HG03045 (cell line): Measurements from ENCODE around the gene ADAMTS10.
A peak's percentile ranks its signal among the peaks of the same experiment; 100 is the strongest.
"Not testable (repeated sequence)": the region's sequence is repeated elsewhere in the genome, so short reads cannot be mapped to it uniquely, and the experiment has no call there.

Source experiments
- ATAC-seq: cut with Tn5 transposase; IDR thresholded peaks from one replicate; pipeline ENCODE4 v1.9.1; 2021; ENCODE audit warnings: mild to moderate bottlenecking, moderate library complexity; ENCODE audit not compliant: unreplicated experiment

The ADAMTS10 gene

DNA sequence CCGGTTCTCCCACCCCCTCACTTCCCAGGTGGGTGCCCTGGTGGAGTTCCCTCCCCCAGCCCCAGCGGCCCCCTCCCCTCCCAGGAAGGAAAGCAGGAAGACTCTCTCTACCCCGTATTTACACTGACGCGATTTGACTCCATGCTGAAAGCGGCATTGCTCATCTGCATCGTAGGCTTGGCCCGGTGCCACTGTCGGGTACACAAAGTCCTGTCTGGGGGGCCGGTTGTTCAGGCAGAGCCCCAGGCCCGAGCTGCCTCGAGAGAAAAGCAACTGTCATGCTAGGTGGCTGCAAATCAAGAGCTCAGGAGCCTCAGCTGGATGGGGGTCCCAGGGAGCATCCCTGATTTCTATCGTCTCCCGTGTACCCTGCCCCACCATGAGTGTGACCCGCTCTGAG, 14.9 kb downstream of the ADAMTS10 start:
- ATAC-seq = no peak

GRCh38 chr19:8593931-8594330, 16.6 kb downstream of the ADAMTS10 start:
- no peak for ATAC-seq

DNA sequence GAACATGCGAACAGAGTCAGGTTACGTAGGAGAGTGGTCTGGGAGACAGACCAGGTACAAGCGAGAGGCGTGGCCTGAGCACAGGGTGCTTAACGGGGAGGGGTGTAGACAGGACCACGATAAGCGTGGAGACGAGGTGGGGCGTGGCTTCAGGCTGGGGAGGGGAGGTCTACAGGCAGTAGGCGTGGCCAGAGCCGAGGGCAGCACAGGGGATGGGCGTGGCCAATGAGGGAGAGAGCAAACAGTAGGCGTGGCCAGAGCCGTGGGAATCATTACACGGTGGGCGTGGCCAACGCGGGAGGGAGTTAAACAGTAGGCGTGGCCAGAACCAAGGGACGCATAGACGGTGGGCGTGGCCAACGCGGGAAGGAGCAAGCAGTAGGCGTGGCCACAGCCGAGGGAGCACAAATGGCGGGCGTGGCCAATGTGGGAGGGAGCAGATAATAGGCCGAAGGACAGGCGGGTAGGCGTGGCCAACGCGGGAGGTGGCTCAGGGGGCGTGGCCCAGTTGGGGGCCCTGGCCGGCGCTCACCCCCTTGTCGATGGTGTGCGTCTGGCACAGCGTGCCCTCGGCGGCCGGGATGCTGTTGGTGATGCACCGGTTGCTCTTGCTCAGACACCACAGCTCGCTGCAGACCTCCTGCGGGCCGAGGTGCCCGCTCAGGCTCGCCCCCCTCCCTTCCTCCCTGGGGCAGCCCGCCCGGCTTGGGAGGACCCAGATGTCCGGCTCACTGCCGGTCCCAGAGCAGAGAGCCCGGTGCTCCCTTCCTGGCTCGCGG, 18.1 kb downstream of the ADAMTS10 start:
- no peak for ATAC-seq

GRCh38 chr19:8589177-8589714, 21.3 kb downstream of the ADAMTS10 start:
- no peak for ATAC-seq

- no peak for ATAC-seq
Measured at GRCh38 chr19:8585894-8586750, 24.4 kb downstream of the ADAMTS10 start.

GRCh38 chr19:8584965-8585893, 25.3 kb downstream of the ADAMTS10 start:
- no peak for ATAC-seq

DNA sequence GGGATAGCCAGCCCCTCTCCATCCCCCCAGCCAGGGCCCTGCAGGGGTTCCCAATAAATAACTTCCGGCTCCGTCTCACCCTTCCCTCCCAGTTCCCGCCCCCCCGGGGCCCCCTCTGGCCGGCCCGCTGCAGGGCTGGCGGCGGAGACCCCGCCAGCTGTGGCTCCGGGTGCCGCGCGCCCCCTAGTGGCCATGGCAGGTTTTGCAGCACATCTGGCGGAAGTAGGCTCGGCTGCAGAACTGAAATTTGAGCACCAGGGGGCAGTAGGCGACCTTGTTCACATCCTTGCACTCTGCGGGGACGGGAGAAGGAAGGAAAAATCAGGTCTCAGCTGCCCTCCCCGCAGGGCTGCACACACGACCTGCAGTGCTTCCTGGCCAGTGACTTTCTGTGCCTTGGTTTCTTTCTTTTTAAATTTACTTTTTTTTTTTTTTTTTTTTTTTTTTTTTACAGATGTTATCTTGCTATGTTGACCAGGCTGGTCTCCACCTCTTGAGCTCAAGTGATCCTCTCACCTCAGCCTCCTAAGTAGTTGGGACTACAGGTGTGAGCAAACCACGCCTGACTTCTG, 29.7 kb downstream of the ADAMTS10 start:
- no peak for ATAC-seq

GRCh38 chr19:8578642-8579265, 31.8 kb downstream of the ADAMTS10 start:
- ATAC-seq = no peak

DNA sequence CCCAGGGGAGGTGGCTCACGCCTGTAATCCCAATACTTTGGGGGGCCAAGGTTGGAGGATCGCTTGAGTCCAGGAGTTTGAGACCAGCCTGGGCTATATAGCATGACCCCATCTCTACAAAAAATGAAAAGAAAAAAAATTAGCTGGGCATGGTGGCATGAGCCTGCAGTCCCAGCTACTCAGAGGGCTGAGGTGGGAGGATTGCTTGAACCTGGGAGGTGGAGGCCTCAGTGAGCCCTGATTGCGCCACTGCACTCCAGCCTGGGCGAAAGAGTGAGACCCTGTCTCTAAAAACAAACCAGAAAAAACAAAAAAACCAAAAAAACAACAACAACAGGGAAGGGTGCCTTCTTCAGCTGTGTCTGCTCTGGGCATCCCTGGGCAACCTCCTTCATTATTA, 32.8 kb downstream of the ADAMTS10 start:
- no peak for ATAC-seq

DNA sequence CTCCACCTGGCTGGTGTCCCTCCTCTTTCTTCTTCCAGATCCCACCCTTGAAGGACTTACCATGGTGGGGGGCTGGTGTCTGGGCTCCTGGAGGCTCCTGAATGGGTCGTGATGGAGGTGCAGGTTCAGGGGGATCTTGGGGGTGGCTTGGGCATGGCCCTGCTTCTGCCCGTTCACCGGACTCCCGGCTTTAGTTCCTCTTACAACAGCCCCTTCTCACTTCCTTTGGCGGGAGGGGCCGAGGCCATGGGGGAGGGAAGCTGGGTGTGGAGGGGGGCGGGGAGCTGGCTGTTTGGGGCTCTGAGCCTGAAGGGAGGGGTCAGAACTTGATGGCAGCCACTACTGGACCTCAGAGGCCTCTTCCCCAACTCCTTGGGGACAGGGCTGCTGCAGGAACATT, 33.3 kb downstream of the ADAMTS10 start, which contains the start of gene MYO1F:
MYO1F (minus strand) TSS at position 196 of the 400 bp plus-strand sequence; CDS start at position 63, 133 bp downstream.
- ATAC-seq = no peak

DNA sequence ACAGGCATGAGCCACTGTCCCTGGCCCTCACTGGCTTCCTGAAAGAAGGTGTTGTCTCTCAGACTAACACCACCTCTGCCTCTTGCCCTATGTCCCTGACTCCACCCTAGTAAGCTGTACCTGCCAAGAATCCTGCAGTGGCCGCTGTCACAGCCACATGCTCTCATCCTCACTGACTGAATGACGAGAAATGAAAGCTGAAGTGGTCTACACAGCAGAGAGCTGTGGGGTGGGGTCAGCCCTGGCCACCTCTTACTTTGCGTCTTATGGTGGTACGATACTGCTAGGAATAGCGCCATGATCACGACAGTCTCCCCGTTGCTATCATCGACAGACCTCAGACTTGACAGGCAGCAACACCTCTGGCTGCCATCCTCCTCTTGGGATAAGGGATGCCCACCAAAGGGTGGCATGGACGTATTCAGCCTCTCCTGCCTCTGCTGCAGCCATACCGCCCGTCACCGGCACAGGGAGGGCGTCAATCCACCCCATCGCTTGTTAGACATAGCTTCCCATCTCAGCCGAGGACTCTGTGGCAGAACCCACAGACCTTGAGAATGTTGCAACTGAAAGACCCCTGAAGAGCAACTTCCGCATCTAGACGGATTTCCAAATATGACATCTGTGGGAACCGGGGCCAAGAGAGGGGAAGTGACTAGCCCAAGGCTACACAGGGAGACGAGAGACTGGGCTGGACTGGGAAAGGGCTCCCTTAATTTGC, 34.1 kb downstream of the ADAMTS10 start:
- no peak for ATAC-seq

DNA sequence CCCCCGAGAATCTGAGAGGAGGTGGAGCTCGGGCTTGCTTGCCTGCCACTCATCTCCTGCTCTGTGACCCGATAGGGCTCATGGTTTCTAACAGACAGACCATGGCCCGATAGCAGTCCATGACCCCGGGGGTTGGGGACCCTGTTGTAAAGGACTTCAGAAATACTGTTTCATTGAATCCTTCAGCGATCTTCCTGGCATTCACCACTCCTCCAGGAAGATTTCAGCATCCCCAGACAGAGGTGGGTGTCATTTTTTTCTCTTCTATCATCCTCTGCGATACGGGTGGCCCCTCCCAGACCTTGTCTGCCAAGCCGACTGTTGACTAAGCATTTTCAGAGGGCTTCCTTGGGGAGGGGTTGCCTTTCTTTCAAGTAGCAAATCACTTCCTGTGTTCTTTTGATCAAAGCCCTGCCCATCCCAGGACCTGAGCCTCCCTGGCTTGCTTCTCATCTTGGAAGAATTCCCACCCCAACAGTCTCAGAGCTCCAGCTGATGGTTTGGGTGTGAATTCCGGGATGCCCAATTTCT, 35.0 kb downstream of the ADAMTS10 start:
- no peak for ATAC-seq

DNA sequence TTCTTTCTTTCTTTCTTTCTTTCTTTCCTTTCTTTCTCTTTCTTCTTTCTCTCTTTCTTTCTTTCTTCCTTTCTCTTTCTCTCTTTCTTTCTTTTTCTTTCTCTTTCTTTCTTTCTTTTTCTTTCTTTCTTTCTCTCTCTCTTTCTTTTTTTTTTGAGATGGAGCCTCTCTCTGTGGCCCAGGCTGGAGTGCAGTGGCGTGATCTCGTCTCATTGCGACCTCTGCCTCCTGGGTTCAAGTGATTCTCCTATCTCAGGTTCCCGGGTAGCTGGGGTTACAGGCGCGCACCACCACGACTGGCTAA, 35.9 kb downstream of the ADAMTS10 start:
- ATAC-seq = not testable (repeated sequence)

- ATAC-seq = no peak
Measured at GRCh38 chr19:8573316-8573715, 37.2 kb downstream of the ADAMTS10 start.

DNA sequence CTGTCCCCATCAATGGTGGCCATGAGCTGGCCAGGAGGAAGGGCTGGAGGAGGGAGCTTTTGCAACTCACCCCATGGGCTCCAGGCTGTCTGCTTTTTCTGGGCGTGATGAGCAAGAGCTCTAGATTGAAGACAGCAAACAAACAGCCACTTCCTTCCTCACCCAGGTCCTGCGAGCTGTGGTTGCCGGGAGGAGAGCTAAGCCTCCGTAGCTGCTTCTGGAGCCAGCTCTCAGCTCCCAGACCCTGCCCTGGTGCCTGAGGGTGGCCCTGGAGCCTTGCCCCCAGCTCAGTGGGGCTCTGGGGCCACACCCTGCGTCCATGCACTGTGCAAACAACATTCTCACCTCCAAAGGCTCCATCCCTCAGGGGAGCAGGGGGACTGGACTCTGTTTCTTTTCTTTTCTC, 39.5 kb downstream of the ADAMTS10 start:
- no peak for ATAC-seq

DNA sequence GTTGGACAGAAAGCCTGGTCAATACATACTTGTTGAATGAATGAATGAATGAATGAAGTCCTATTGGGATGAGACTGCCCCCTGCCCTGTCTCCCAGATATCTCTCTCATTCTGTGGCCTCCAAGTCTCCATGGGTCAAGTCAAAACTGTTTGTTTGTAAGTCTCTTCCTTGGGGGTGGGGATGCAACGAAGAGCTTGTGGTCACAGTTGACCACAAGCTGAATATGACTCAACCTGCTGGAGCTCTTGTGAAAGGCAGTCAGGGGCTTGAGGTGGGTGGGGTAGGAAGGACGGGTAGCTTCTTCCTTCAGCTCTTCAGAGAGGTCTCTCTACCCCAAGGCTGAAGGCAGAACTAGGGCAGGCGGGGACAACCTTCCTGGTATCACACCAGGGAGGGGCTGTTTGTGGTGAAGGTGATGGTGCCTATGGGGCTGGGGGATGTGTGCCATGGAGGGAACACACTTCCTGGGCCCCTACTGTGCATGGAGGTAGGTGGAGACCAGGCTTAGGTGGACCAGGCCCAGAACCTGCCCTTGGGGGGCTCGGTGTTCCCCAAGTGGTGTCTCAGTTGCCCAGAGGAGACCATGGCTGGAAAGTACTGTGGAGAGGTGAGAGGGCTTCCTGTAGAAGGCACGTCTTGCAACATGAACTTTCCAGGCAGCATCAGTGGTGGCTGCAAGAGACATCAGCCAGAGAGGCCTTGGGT, 41.3 kb downstream of the ADAMTS10 start:
- peak; percentile 61 for ATAC-seq

- ATAC-seq = no peak
Measured at GRCh38 chr19:8567522-8568172, 42.9 kb downstream of the ADAMTS10 start.

DNA sequence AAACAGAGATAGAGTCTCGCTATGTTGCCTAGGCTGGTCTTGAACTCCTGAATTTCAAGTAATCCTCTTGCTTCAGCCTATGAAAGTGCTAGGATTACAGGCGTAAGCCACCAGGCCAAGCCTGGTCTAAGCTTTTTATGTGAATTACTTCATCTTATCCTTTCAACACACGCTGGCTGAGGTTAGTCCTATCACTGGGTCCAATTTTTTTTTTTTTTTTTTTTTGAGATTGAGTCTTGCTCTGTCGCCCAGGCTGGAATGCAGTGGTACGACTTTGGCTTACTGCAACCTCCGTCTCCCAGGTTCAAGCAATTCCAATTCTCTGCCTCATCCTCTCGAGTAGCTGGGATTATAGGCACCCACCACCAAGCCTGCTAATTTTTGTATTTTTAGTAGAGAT, 43.7 kb downstream of the ADAMTS10 start:
- ATAC-seq = no peak
